Measurements from ENCODE around the gene CKB.

The CKB gene

GRCh38 chr14:103510724-103511693 lies 11.6 kb downstream of the CKB start:
- no peak for FAIRE-seq

- no peak for FAIRE-seq
Observed at GRCh38 chr14:103509864-103510723, 12.5 kb downstream of the CKB start.

- no peak for FAIRE-seq
Observed at GRCh38 chr14:103508521-103509329, 13.9 kb downstream of the CKB start.

GRCh38 chr14:103507751-103508150 lies 14.9 kb downstream of the CKB start:
- FAIRE-seq: no peak

- no peak for FAIRE-seq
Observed at GRCh38 chr14:103504991-103505565, 17.6 kb downstream of the CKB start.

- no peak for FAIRE-seq
Observed at GRCh38 chr14:103503296-103503695, 19.3 kb downstream of the CKB start.

GRCh38 chr14:103502877-103503276 lies 19.8 kb downstream of the CKB start:
- FAIRE-seq: no peak

- no peak for FAIRE-seq
Observed at GRCh38 chr14:103501921-103502669, 20.5 kb downstream of the CKB start.

- no peak for FAIRE-seq
Observed at GRCh38 chr14:103501041-103501870, 21.4 kb downstream of the CKB start.

GRCh38 chr14:103500148-103500990 lies 22.3 kb downstream of the CKB start:
- peak; percentile 43 for FAIRE-seq

- no peak for FAIRE-seq
Observed at GRCh38 chr14:103499709-103500108, 22.9 kb downstream of the CKB start.

- no peak for FAIRE-seq
Observed at GRCh38 chr14:103496776-103497175, 25.9 kb downstream of the CKB start.

GRCh38 chr14:103495854-103496253 lies 26.8 kb downstream of the CKB start:
- FAIRE-seq: no peak

- FAIRE-seq: no peak
Observed at GRCh38 chr14:103492156-103492925, 30.3 kb downstream of the CKB start.

GRCh38 chr14:103491691-103492090 lies 30.9 kb downstream of the CKB start:
- FAIRE-seq: no peak

- FAIRE-seq: no peak
Observed at GRCh38 chr14:103489621-103490020, 33.0 kb downstream of the CKB start.

GRCh38 chr14:103488960-103489359 lies 33.7 kb downstream of the CKB start:
- FAIRE-seq: no peak

- FAIRE-seq: no peak
Observed at GRCh38 chr14:103488071-103488470, 34.6 kb downstream of the CKB start.

- FAIRE-seq: no peak
Observed at GRCh38 chr14:103485504-103485903, 37.1 kb downstream of the CKB start.

All from islet of Langerhans (tissue), 1 donor.